DMS 273 treated with DMSO at 0.1 percent for 48 hours (cell line): ENCODE measurements around the gene FCN1.

ENCODE experiments used
- DNase-seq: peaks from one replicate; lab custom pipeline; 2025; lab: John Stamatoyannopoulos, UW

FCN1 gene

GRCh38 chr9:134951461-134951860 is 33.7 kb upstream of the FCN1 start:
- DNase-seq, result no peak

GRCh38 chr9:134950386-134951210 is 32.9 kb upstream of the FCN1 start:
- no peak for DNase-seq

GRCh38 chr9:134949681-134950385 is 32.1 kb upstream of the FCN1 start:
- no peak for DNase-seq

GRCh38 chr9:134948149-134948548 is 30.4 kb upstream of the FCN1 start:
- no peak for DNase-seq

- no peak for DNase-seq
These were observed 29.7 kb upstream of the FCN1 start for GRCh38 chr9:134947265-134947955.

- DNase-seq, result no peak
These were observed 29.0 kb upstream of the FCN1 start for GRCh38 chr9:134946663-134947062.

GRCh38 chr9:134945509-134946275 is 28.0 kb upstream of the FCN1 start:
- no peak for DNase-seq

GRCh38 chr9:134944916-134945315 is 27.2 kb upstream of the FCN1 start:
- no peak for DNase-seq

GRCh38 chr9:134944351-134944802 is 26.7 kb upstream of the FCN1 start:
- no peak for DNase-seq

GRCh38 chr9:134943836-134944235 is 26.1 kb upstream of the FCN1 start:
- no peak for DNase-seq

GRCh38 chr9:134943411-134943810 is 25.7 kb upstream of the FCN1 start:
- DNase-seq, result no peak

GRCh38 chr9:134942788-134943184 is 25.1 kb upstream of the FCN1 start:
- DNase-seq, result no peak

GRCh38 chr9:134942011-134942787 is 24.5 kb upstream of the FCN1 start:
- no peak for DNase-seq

GRCh38 chr9:134940236-134941208 is 22.8 kb upstream of the FCN1 start:
- DNase-seq, result no peak

GRCh38 chr9:134939836-134940235 is 22.1 kb upstream of the FCN1 start:
- no peak for DNase-seq

- DNase-seq, result no peak
These were observed 21.5 kb upstream of the FCN1 start for GRCh38 chr9:134939080-134939733.

GRCh38 chr9:134938346-134939079 is 20.8 kb upstream of the FCN1 start:
- DNase-seq, result no peak

- no peak for DNase-seq
These were observed 20.0 kb upstream of the FCN1 start for GRCh38 chr9:134937566-134938345.
